H7 (cell line): ENCODE measurements around the gene TRIM65. TPM values are rescaled to one million over a fixed set of nuclear protein-coding genes. Genes with fewer than 3 reads are reported as not detected.

Source experiments
- DNase-seq: peaks from one replicate; pipeline ENCODE4 v3.0.0; 2012
- H3K27me3 ChIP-seq: 2 replicates; pipeline ENCODE4 v1.6.0; 2011; ENCODE audit warnings: mild to moderate bottlenecking, low read length; ENCODE audit not compliant: control insufficient read depth, insufficient read depth
- H3K36me3 ChIP-seq: replicated peaks from 2 replicates; pipeline ENCODE4 v1.5.1; 2011; ENCODE audit warnings: low read length; ENCODE audit not compliant: control insufficient read depth, insufficient read depth
- H3K4me3 ChIP-seq: 2 replicates; pipeline ENCODE4 v1.5.1; 2011; ENCODE audit warnings: low read depth, mild to moderate bottlenecking, control low read depth, low read length, moderate library complexity; ENCODE audit not compliant: insufficient read depth
- total RNA-seq: library from RNA; depleted of rRNA; stranded (reverse); fragments of >200 nt; shearing (Covaris generic); gene quantifications from 2 replicates; pipeline ENCODE4 v1.2.3, GENCODE V29; 2014; rRNA removed

Gene TRIM65
- total RNA-seq = 66.4 and 69.4 TPM in 2 replicates

GRCh38 chr17:75896415-75897159 is at the start of gene TRIM65:
TSS of gene TRIM65 (minus strand) at chr17:75896951. CDS start at chr17:75896937, 14 bp downstream.
- peak; percentile 99 for DNase-seq
- Histone ChIP-seq H3K27me3 (no peaks in the 10 kb centered on the region), H3K36me3 (peaks cover 20% of the 10 kb centered on the region), H3K4me3 (peak within 1 kb of the TSS; percentile 94)

GRCh38 chr17:75945211-75945610 is 48.5 kb upstream of the TRIM65 start:
- DNase-seq = no peak
- Histone ChIP-seq H3K36me3 (peaks cover 12% of the 10 kb centered on the region), H3K4me3 (no peak overlapping the region), H3K27me3 (no peaks in the 10 kb centered on the region)

- H3K36me3 ChIP-seq = peaks cover 5% of the 10 kb centered on the region
- no peaks in the 10 kb centered on the region for H3K27me3 ChIP-seq
- DNase-seq = no peak
- H3K4me3 ChIP-seq = no peak overlapping the region
Measured at GRCh38 chr17:75943491-75943890, 46.7 kb upstream of the TRIM65 start.

- H3K27me3 ChIP-seq = no peaks in the 10 kb centered on the region
- DNase-seq = no peak
- H3K36me3 ChIP-seq = no peaks in the 10 kb centered on the region; the same call in 1 of the 2 replicates
- no peak overlapping the region for H3K4me3 ChIP-seq
Measured at GRCh38 chr17:75942473-75942872, 45.7 kb upstream of the TRIM65 start.

- Histone ChIP-seq H3K27me3 (no peaks in the 10 kb centered on the region), H3K36me3 (no peaks in the 10 kb centered on the region; the same call in 1 of the 2 replicates), H3K4me3 (no peak overlapping the region)
- no peak for DNase-seq
Measured at GRCh38 chr17:75941442-75941819, 44.7 kb upstream of the TRIM65 start.

- Histone ChIP-seq H3K27me3 (no peaks in the 10 kb centered on the region), H3K36me3 (no peaks in the 10 kb centered on the region), H3K4me3 (peak within 1 kb of the TSS; percentile 81)
- peak; percentile 98 for DNase-seq
Measured at GRCh38 chr17:75940727-75941441, 44.1 kb upstream of the TRIM65 start, which contains the start of gene FBF1. TSS of gene FBF1 (minus strand) at chr17:75941042. CDS start at chr17:75938149, 2,893 bp downstream.

- no peak for DNase-seq
- no peaks in the 10 kb centered on the region for H3K27me3 ChIP-seq
- no peak overlapping the region for H3K4me3 ChIP-seq
- no peaks in the 10 kb centered on the region for H3K36me3 ChIP-seq
Measured at GRCh38 chr17:75937652-75938051, 40.9 kb upstream of the TRIM65 start.

GRCh38 chr17:75933808-75934207 is 37.1 kb upstream of the TRIM65 start:
- Histone ChIP-seq H3K27me3 (no peaks in the 10 kb centered on the region), H3K36me3 (no peaks in the 10 kb centered on the region; the same call in 1 of the 2 replicates), H3K4me3 (no peak overlapping the region)
- DNase-seq = no peak

GRCh38 chr17:75932852-75933251 is 36.1 kb upstream of the TRIM65 start:
- no peaks in the 10 kb centered on the region; the same call in 1 of the 2 replicates for H3K36me3 ChIP-seq
- H3K27me3 ChIP-seq = no peaks in the 10 kb centered on the region
- H3K4me3 ChIP-seq = no peak overlapping the region
- no peak for DNase-seq

- Histone ChIP-seq H3K36me3 (peaks cover 5% of the 10 kb centered on the region), H3K27me3 (no peaks in the 10 kb centered on the region), H3K4me3 (no peak overlapping the region)
- DNase-seq = no peak
Measured at GRCh38 chr17:75931062-75931461, 34.3 kb upstream of the TRIM65 start.

- DNase-seq = peak; percentile 92
- Histone ChIP-seq H3K36me3 (peaks cover 7% of the 10 kb centered on the region), H3K4me3 (no peak overlapping the region), H3K27me3 (no peaks in the 10 kb centered on the region)
Measured at GRCh38 chr17:75927286-75927922, 30.7 kb upstream of the TRIM65 start.

- peaks cover 8% of the 10 kb centered on the region for H3K36me3 ChIP-seq
- no peak for DNase-seq
- H3K4me3 ChIP-seq = no peak overlapping the region
- no peaks in the 10 kb centered on the region for H3K27me3 ChIP-seq
Measured at GRCh38 chr17:75926456-75926855, 29.7 kb upstream of the TRIM65 start.

GRCh38 chr17:75925912-75926311 is 29.2 kb upstream of the TRIM65 start:
- no peaks in the 10 kb centered on the region for H3K27me3 ChIP-seq
- peak; percentile 31 for DNase-seq

GRCh38 chr17:75925103-75925502 is 28.4 kb upstream of the TRIM65 start:
- peak; percentile 33 for DNase-seq
- peaks cover 10% of the 10 kb centered on the region for H3K36me3 ChIP-seq
- no peak overlapping the region for H3K4me3 ChIP-seq
- H3K27me3 ChIP-seq = no peaks in the 10 kb centered on the region

More at GRCh38 chr17:75925912-75926311, 29.2 kb upstream of the TRIM65 start:
- Histone ChIP-seq H3K4me3 (no peak overlapping the region), H3K36me3 (peaks cover 8% of the 10 kb centered on the region)
